Neural cell (in vitro differentiated cells): ENCODE data around the gene VWA5B1.

ENCODE experiments used
- CTCF ChIP-seq: fragments of 450-650 bp; IDR thresholded peaks from 2 replicates; pipeline ENCODE4 v1.5.1; 2014; ENCODE audit warnings: antibody characterized with exemption, mild to moderate bottlenecking, moderate library complexity; ENCODE audit not compliant: poor library complexity, severe bottlenecking
- EP300 ChIP-seq: fragments of 450-650 bp; conservative IDR thresholded peaks from 2 replicates; pipeline ENCODE4 v1.6.1; 2014; ENCODE audit warnings: antibody characterized with exemption, mild to moderate bottlenecking, moderate library complexity; ENCODE audit not compliant: poor library complexity, severe bottlenecking
- EZH2 ChIP-seq: fragments of 200-600, 300-800 bp; shearing (Covaris generic), sonication (generic); IDR thresholded peaks from 2 replicates; pipeline ENCODE4 v1.6.1; 2014; ENCODE audit warnings: antibody characterized with exemption, low read length, borderline replicate concordance, mild to moderate bottlenecking; ENCODE audit not compliant: insufficient read depth, poor library complexity, severe bottlenecking
- POLR2AphosphoS5 ChIP-seq: IDR thresholded peaks from 2 replicates; pipeline ENCODE4 v1.6.1; 2012
- RAD21 ChIP-seq: fragments of 450-650 bp; conservative IDR thresholded peaks from 2 replicates; pipeline ENCODE4 v1.6.1; 2014; ENCODE audit warnings: antibody characterized with exemption, mild to moderate bottlenecking, moderate library complexity
- REST ChIP-seq: IDR thresholded peaks from 2 replicates; pipeline ENCODE4 v1.6.1; 2012; ENCODE audit warnings: borderline replicate concordance

GRCh38 chr1:20279509-20279908 is 11.2 kb upstream of the VWA5B1 start:
- TF ChIP-seq POLR2AphosphoS5 = no peak
- no peak for TF ChIP-seq CTCF
- no peak for TF ChIP-seq EZH2
- no peak for TF ChIP-seq RAD21
- TF ChIP-seq EP300 = no peak
- TF ChIP-seq REST = no peak
